Measurements from ENCODE around the gene TAS2R41. TPM values are rescaled to one million over a fixed set of nuclear protein-coding genes. Genes with fewer than 3 reads are reported as not detected.
A peak's percentile ranks its signal among the peaks of the same experiment; 100 is the strongest.

TAS2R41 gene
- total RNA-seq, 1 donor = 1.3 TPM

GRCh38 chr7:143492799-143493739, 15.4 kb downstream of the TAS2R41 start:
- DNase-seq (ENCODE audit: low read depth in 2 of 3, low spot score in 2 of 3) = no peak

GRCh38 chr7:143493751-143494150, 16.1 kb downstream of the TAS2R41 start:
- DNase-seq (ENCODE audit: low read depth in 2 of 3, low spot score in 2 of 3) = no peak

- no peak for DNase-seq (ENCODE audit: low read depth in 2 of 3, low spot score in 2 of 3)
Observed at GRCh38 chr7:143494622-143495021, 16.9 kb downstream of the TAS2R41 start.

- no peak for DNase-seq (ENCODE audit: low read depth in 2 of 3, low spot score in 2 of 3)
Observed at GRCh38 chr7:143495851-143496250, 18.2 kb downstream of the TAS2R41 start.

- no peak for DNase-seq (ENCODE audit: low read depth in 2 of 3, low spot score in 2 of 3)
Observed at GRCh38 chr7:143496263-143496662, 18.6 kb downstream of the TAS2R41 start.

- DNase-seq (ENCODE audit: low read depth in 2 of 3, low spot score in 2 of 3) = no peak
Observed at GRCh38 chr7:143497008-143497795, 19.5 kb downstream of the TAS2R41 start.

GRCh38 chr7:143499246-143499645, 21.6 kb downstream of the TAS2R41 start:
- peak in 2 of 3 donors; percentile 69 to 91 for DNase-seq (ENCODE audit: low read depth in 2 of 3, low spot score in 2 of 3)

GRCh38 chr7:143499743-143500348, 22.2 kb downstream of the TAS2R41 start:
- no peak for DNase-seq (ENCODE audit: low read depth in 2 of 3, low spot score in 2 of 3)

GRCh38 chr7:143503261-143503660, 25.6 kb downstream of the TAS2R41 start:
- peak in 1 of 3 donors; percentile 50 for DNase-seq (ENCODE audit: low read depth in 2 of 3, low spot score in 2 of 3)

GRCh38 chr7:143504215-143504936, 26.7 kb downstream of the TAS2R41 start:
- no peak for DNase-seq (ENCODE audit: low read depth in 2 of 3, low spot score in 2 of 3)

GRCh38 chr7:143504937-143505297, 27.2 kb downstream of the TAS2R41 start:
- DNase-seq (ENCODE audit: low read depth in 2 of 3, low spot score in 2 of 3) = peak in 1 of 3 donors; percentile 71

GRCh38 chr7:143505838-143506237, 28.2 kb downstream of the TAS2R41 start:
- DNase-seq (ENCODE audit: low read depth in 2 of 3, low spot score in 2 of 3) = peak in 1 of 3 donors; percentile 21

- no peak for DNase-seq (ENCODE audit: low read depth in 2 of 3, low spot score in 2 of 3)
Observed at GRCh38 chr7:143507094-143507518, 29.4 kb downstream of the TAS2R41 start.

GRCh38 chr7:143507534-143508055, 29.9 kb downstream of the TAS2R41 start:
- DNase-seq (ENCODE audit: low read depth in 2 of 3, low spot score in 2 of 3) = no peak

- DNase-seq (ENCODE audit: low read depth in 2 of 3, low spot score in 2 of 3) = no peak
Observed at GRCh38 chr7:143510854-143511592, 33.4 kb downstream of the TAS2R41 start.

GRCh38 chr7:143511593-143512047, 33.9 kb downstream of the TAS2R41 start:
- DNase-seq (ENCODE audit: low read depth in 2 of 3, low spot score in 2 of 3) = no peak

GRCh38 chr7:143512488-143513340, 35.0 kb downstream of the TAS2R41 start:
- no peak for DNase-seq (ENCODE audit: low read depth in 2 of 3, low spot score in 2 of 3)

GRCh38 chr7:143514487-143514886, 36.8 kb downstream of the TAS2R41 start:
- no peak for DNase-seq (ENCODE audit: low read depth in 2 of 3, low spot score in 2 of 3)

Measured in hematopoietic multipotent progenitor cell (in vitro differentiated cells).